K562 (cell line): Measurements from ENCODE around the gene RTL10. TPM values are rescaled to one million over a fixed set of nuclear protein-coding genes. Genes with fewer than 3 reads are reported as not detected.

Experiments used
- BDP1 ChIP-seq: IDR thresholded peaks from 3 replicates; pipeline ENCODE4 v1.6.1; 2011; ENCODE audit not compliant: insufficient read length, insufficient read depth
- ETV5 ChIP-seq: sonication (generic); formaldehyde crosslinking; IDR thresholded peaks from 2 replicates; pipeline ENCODE4 v1.4.0; 2020; ENCODE audit warnings: low read depth, mild to moderate bottlenecking, missing genetic modification reagents
- FOXA1 ChIP-seq: fragments of 450-650 bp; IDR thresholded peaks from 2 replicates; pipeline ENCODE4 v1.6.1; 2016; ENCODE audit warnings: mild to moderate bottlenecking, borderline replicate concordance
- LARP7 ChIP-seq: fragments of 450-650 bp; IDR thresholded peaks from 2 replicates; pipeline ENCODE4 v1.6.1; 2016
- NCOA2 ChIP-seq, 2 experiments: fragments of 450-650 bp; IDR thresholded peaks; 2 replicates each; pipeline ENCODE4 v1.6.1; 2018; ENCODE audit warnings: mild to moderate bottlenecking in 2 of 2, moderate library complexity in 1 of 2; ENCODE audit not compliant: partially characterized antibody in 2 of 2
- NFE2 ChIP-seq: IDR thresholded peaks from 2 replicates; pipeline ENCODE4 v1.6.1; 2014; ENCODE audit warnings: antibody characterized with exemption, low read depth
- NFE2L1 ChIP-seq: fragments of 450-650 bp; IDR thresholded peaks from 2 replicates; pipeline ENCODE4 v1.6.1; 2016; ENCODE audit warnings: missing genetic modification characterization, low read depth, mild to moderate bottlenecking, missing compliant biosample characterization, moderate library complexity, borderline replicate concordance
- NFIX ChIP-seq: fragments of 250-450 bp; sonication (Bioruptor Pico); IDR thresholded peaks from 2 replicates; pipeline ENCODE4 v1.4.0; 2020; ENCODE audit warnings: low read depth, mild to moderate bottlenecking, moderate library complexity
- NFYB ChIP-seq: IDR thresholded peaks from 2 replicates; pipeline ENCODE4 v1.6.1; 2011; ENCODE audit warnings: mild to moderate bottlenecking, moderate library complexity; ENCODE audit not compliant: insufficient read length; ENCODE audit errors: extremely low read depth
- POLR3A ChIP-seq: IDR thresholded peaks from 2 replicates; pipeline ENCODE4 v1.6.1; 2011; ENCODE audit warnings: borderline replicate concordance, mild to moderate bottlenecking, moderate library complexity; ENCODE audit not compliant: insufficient read length, insufficient read depth; ENCODE audit errors: extremely low read depth
- RFX5 ChIP-seq: IDR thresholded peaks from 2 replicates; pipeline ENCODE4 v1.6.1; 2011; ENCODE audit warnings: low read depth, mild to moderate bottlenecking, improper control_type of control experiment, low read length
- SMAD2 ChIP-seq: fragments of 150-350 bp; IDR thresholded peaks from 2 replicates; pipeline ENCODE4 v1.6.1; 2014; ENCODE audit warnings: low read depth, mild to moderate bottlenecking, low read length
- SMARCC2 ChIP-seq: fragments of 450-650 bp; IDR thresholded peaks from 2 replicates; pipeline ENCODE4 v1.6.1; 2017; ENCODE audit warnings: antibody characterized with exemption, moderate library complexity, mild to moderate bottlenecking, low read depth
- TEAD2 ChIP-seq: fragments of 450-650 bp; IDR thresholded peaks from 2 replicates; pipeline ENCODE4 v1.6.1; 2016; ENCODE audit warnings: missing genetic modification characterization, control low read depth, missing compliant biosample characterization
- ZNF165 ChIP-seq: fragments of 250-450 bp; sonication (Bioruptor Pico); IDR thresholded peaks from 2 replicates; pipeline ENCODE4 v1.4.0; 2020; ENCODE audit warnings: borderline replicate concordance
- ZNF197 ChIP-seq: fragments of 200-800 bp; sonication (Bioruptor generic); IDR thresholded peaks from 2 replicates; pipeline ENCODE4 v1.6.1; 2016; ENCODE audit warnings: low read depth, missing genetic modification characterization, missing compliant biosample characterization
- ZNF23 ChIP-seq: fragments of 250-450 bp; sonication (Bioruptor Pico); IDR thresholded peaks from 2 replicates; pipeline ENCODE4 v1.4.0; 2020; ENCODE audit warnings: mild to moderate bottlenecking
- ZNF282 ChIP-seq: sonication (generic); formaldehyde crosslinking; IDR thresholded peaks from 2 replicates; pipeline ENCODE4 v1.8.1; 2023; ENCODE audit warnings: missing genetic modification reagents
- ZNF347 ChIP-seq: fragments of 450-650 bp; formaldehyde crosslinking; IDR thresholded peaks from 2 replicates; pipeline ENCODE4 v1.4.0; 2020; ENCODE audit warnings: low read depth, mild to moderate bottlenecking, moderate library complexity
- ZNF444 ChIP-seq: fragments of 250-450 bp; sonication (Bioruptor Pico); IDR thresholded peaks from 2 replicates; pipeline ENCODE4 v1.4.0; 2020; ENCODE audit warnings: mild to moderate bottlenecking, moderate library complexity
- ZNF778 ChIP-seq: fragments of 450-650 bp; formaldehyde crosslinking; IDR thresholded peaks from 2 replicates; pipeline ENCODE4 v1.4.0; 2020; ENCODE audit warnings: mild to moderate bottlenecking, moderate library complexity
- polyA plus RNA-seq, 8 experiments: library from polyadenylated mRNA; depleted of rRNA in 4 of 8; stranded (reverse) in 5 of 8; unstranded in 3 of 8; fragments of >200 nt; fragmentation: Nextera tagmentation in 2 of 8; fragmentation: Illumina TruSeq in 1 of 8; extraction: Ambion mirVana in 2 of 8; extraction: Trizol in 1 of 8; gene quantifications; 2 replicates each; pipeline versions ENCODE4 v1.2.1 to v1.2.3, GENCODE V29; 2011 to 2014; ENCODE audit warnings: inconsistent platforms in 1 of 8, missing spikeins in 1 of 8
- total RNA-seq, 7 experiments: library from RNA; depleted of rRNA in 6 of 7; stranded (reverse); fragments of >200 nt in 6 of 7; fragmentation: Illumina TruSeq in 2 of 7; extraction: Trizol in 2 of 7; gene quantifications; 2 replicates each; pipeline versions ENCODE4 v1.2.1 to v1.2.3, GENCODE V29; 2011 to 2021; ENCODE audit warnings: low replicate concordance in 1 of 7
- TF ChIP-seq, protein P1 (sequence below): sonication (generic); formaldehyde crosslinking; IDR thresholded peaks from 2 replicates; pipeline ENCODE4 v1.8.1; 2023; ENCODE audit warnings: mild to moderate bottlenecking, missing genetic modification reagents, moderate library complexity
- TF ChIP-seq, protein P2 (sequence below): fragments of 250-450 bp; sonication (Bioruptor Pico); IDR thresholded peaks from 2 replicates; pipeline ENCODE4 v1.8.0; 2021; ENCODE audit warnings: moderate library complexity, mild to moderate bottlenecking, inconsistent platforms
- TF ChIP-seq, protein P3 (sequence below): fragments of 450-650 bp; IDR thresholded peaks from 2 replicates; pipeline ENCODE4 v1.6.1; 2018; ENCODE audit warnings: mild to moderate bottlenecking, low read depth; ENCODE audit not compliant: partially characterized antibody
- TF ChIP-seq, protein P4 (sequence below), 3 experiments: IDR thresholded peaks in 2 of 3; conservative IDR thresholded peaks in 1 of 3; 2 replicates each; pipeline ENCODE4 v1.5.1; 2011 to 2012; ENCODE audit warnings: low read length in 3 of 3, mild to moderate bottlenecking in 3 of 3, control low read depth in 2 of 3, improper control_type of control experiment in 1 of 3, inconsistent platforms in 1 of 3, low read depth in 1 of 3, mixed read lengths in 1 of 3, moderate library complexity in 1 of 3; ENCODE audit not compliant: insufficient read depth in 2 of 3

Gene RTL10
- total and polyA plus RNA-seq, 9 of the 15 experiments (the other 6 are each of a cell fraction or from before 2014, with no cell fraction given) = 19.8 to 75.5 (median 32.5) TPM

DNA sequence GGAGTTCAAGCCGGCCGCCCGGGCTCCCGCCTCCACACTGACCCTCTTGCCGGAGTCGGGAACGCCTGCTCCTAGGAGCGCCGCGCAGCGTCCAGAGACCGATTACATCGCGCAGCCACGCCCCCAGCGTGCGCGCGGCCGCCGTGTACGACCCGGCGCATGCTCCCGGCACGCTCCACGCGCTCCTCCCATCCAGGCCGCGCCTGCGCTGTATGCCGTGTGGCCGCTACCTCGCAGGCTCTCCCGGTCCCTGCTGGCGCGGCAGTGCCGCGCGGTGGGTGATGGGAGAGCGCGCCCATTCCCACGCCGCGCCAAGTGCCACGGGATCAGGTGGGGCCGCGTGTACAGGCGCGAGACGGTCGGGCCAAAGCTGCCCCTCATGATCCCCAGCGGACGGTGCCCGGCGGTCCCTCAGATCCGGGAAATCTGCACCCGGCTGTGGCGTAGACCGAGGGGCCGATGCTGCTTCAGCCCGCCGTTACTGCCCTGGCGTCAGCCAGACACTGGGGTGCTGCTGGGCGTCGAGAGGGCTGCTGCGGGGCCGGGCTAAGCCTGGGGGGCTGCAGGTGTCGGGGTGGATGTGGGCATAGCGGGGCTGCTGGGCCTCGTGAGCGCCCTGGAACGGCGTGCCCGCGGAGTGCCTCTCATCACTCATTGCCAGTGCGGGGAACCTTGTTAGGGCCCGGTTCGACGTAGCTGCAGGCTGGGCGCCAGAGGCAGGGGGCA lies at the start of gene RTL10, which contains the start of gene GNB1L (continued):
- TF ChIP-seq NFIX (CRISPR knock-in tag) (no peak), ZNF165 (peak; percentile 82; the same call in 1 of the 2 replicates), ZNF778 (no peak), POLR3A (no peak), NFYB (no peak), RFX5 (no peak), ZNF23 (CRISPR knock-in tag) (no peak), ZNF444 (CRISPR knock-in tag) (no peak), NFE2 (no peak), NFE2L1 (tag) (no peak), BDP1 (no peak), NCOA2 (IDR thresholded peaks at IDR 0.05; ENCODE audit: partially characterized antibody in 2 of 2) (no peak), LARP7 (no peak), SMARCC2 (no peak), ZNF197 (CRISPR knock-in tag) (no peak), ZNF347 (CRISPR knock-in tag) (no peak), ZNF282 (CRISPR knock-in tag) (no peak), ETV5 (no peak), TEAD2 (no peak), SMAD2 (peak; percentile 35; the same call in 1 of the 2 replicates), FOXA1 (no peak)
- TF ChIP-seq, protein P1, sequence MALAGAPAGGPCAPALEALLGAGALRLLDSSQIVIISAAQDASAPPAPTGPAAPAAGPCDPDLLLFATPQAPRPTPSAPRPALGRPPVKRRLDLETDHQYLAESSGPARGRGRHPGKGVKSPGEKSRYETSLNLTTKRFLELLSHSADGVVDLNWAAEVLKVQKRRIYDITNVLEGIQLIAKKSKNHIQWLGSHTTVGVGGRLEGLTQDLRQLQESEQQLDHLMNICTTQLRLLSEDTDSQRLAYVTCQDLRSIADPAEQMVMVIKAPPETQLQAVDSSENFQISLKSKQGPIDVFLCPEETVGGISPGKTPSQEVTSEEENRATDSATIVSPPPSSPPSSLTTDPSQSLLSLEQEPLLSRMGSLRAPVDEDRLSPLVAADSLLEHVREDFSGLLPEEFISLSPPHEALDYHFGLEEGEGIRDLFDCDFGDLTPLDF = peak; percentile 95
- TF ChIP-seq, protein P2, sequence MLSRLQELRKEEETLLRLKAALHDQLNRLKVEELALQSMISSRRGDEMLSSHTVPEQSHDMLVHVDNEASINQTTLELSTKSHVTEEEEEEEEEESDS (CRISPR knock-in tag) = no peak
- TF ChIP-seq, protein P3, sequence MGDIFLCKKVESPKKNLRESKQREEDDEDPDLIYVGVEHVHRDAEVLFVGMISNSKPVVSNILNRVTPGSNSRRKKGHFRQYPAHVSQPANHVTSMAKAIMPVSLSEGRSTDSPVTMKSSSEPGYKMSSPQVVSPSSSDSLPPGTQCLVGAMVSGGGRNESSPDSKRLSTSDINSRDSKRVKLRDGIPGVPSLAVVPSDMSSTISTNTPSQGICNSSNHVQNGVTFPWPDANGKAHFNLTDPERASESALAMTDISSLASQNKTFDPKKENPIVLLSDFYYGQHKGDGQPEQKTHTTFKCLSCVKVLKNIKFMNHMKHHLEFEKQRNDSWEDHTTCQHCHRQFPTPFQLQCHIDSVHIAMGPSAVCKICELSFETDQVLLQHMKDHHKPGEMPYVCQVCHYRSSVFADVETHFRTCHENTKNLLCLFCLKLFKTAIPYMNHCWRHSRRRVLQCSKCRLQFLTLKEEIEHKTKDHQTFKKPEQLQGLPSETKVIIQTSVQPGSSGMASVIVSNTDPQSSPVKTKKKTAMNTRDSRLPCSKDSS = no peak
- TF ChIP-seq, protein P4, sequence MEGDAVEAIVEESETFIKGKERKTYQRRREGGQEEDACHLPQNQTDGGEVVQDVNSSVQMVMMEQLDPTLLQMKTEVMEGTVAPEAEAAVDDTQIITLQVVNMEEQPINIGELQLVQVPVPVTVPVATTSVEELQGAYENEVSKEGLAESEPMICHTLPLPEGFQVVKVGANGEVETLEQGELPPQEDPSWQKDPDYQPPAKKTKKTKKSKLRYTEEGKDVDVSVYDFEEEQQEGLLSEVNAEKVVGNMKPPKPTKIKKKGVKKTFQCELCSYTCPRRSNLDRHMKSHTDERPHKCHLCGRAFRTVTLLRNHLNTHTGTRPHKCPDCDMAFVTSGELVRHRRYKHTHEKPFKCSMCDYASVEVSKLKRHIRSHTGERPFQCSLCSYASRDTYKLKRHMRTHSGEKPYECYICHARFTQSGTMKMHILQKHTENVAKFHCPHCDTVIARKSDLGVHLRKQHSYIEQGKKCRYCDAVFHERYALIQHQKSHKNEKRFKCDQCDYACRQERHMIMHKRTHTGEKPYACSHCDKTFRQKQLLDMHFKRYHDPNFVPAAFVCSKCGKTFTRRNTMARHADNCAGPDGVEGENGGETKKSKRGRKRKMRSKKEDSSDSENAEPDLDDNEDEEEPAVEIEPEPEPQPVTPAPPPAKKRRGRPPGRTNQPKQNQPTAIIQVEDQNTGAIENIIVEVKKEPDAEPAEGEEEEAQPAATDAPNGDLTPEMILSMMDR (IDR thresholded peaks at IDR 0.05 in 2 of 3, conservative IDR thresholded peaks at IDR 0.05 in 1 of 3; ENCODE audit: insufficient read depth in 2 of 3, low read depth in 1 of 3, low read length in 3 of 3) = peak; percentile 29 to 50 (median 49); a peak in 5 of 6 replicates
